ENCODE measurements around the gene IGSF21.

- TF ChIP-seq ZFP30 (CRISPR knock-in tag; IDR thresholded peaks at IDR 0.05) (no peak), PATZ1 (CRISPR knock-in tag; IDR thresholded peaks at IDR 0.05; ENCODE audit: borderline replicate concordance) (no peak), CREB5 (CRISPR knock-in tag; IDR thresholded peaks at IDR 0.05; ENCODE audit: low read depth) (no peak), ZNF70 (CRISPR knock-in tag; IDR thresholded peaks at IDR 0.05) (no peak), ARNTL (CRISPR knock-in tag; IDR thresholded peaks at IDR 0.05; ENCODE audit: borderline replicate concordance, low read depth) (no peak), ZNF8 (CRISPR knock-in tag; IDR thresholded peaks at IDR 0.05) (no peak), ISL1 (CRISPR knock-in tag; IDR thresholded peaks at IDR 0.05) (no peak), CSDC2 (CRISPR knock-in tag; IDR thresholded peaks at IDR 0.05) (no peak), ZNF565 (CRISPR knock-in tag; conservative IDR thresholded peaks at IDR 0.05; ENCODE audit: low read depth) (no peak), ZFP3 (CRISPR knock-in tag; IDR thresholded peaks at IDR 0.05) (no peak), TOX (CRISPR knock-in tag; IDR thresholded peaks at IDR 0.05; ENCODE audit: borderline replicate concordance) (no peak), SNAI2 (CRISPR knock-in tag; IDR thresholded peaks at IDR 0.05) (no peak), POU6F1 (CRISPR knock-in tag; IDR thresholded peaks at IDR 0.05; ENCODE audit: borderline replicate concordance, low read depth) (no peak)
Observed at GRCh38 chr1:18348354-18348753, 240.8 kb downstream of the IGSF21 start.

Data from SK-N-SH treated with all-trans-retinoic acid at 6 μM for 48 hours (cell line).